HG03571 (cell line): Measurements from ENCODE around the gene USP22.

Experiments
- ATAC-seq: cut with Tn5 transposase; IDR thresholded peaks from one replicate; pipeline ENCODE4 v1.9.1; 2021; ENCODE audit not compliant: unreplicated experiment

Gene USP22

GRCh38 chr17:21002309-21003006 is 40.4 kb downstream of the USP22 start:
- ATAC-seq = no peak

- no peak for ATAC-seq
These were observed 41.0 kb downstream of the USP22 start for GRCh38 chr17:21001813-21002221.

GRCh38 chr17:21001111-21001812 is 41.5 kb downstream of the USP22 start:
- no peak for ATAC-seq

- ATAC-seq = no peak
These were observed 42.8 kb downstream of the USP22 start for GRCh38 chr17:20999841-21000532.

- no peak for ATAC-seq
These were observed 43.7 kb downstream of the USP22 start for GRCh38 chr17:20999044-20999573.

GRCh38 chr17:20998571-20999043 is 44.2 kb downstream of the USP22 start:
- ATAC-seq = no peak

- no peak for ATAC-seq
These were observed 44.9 kb downstream of the USP22 start for GRCh38 chr17:20997711-20998570.

- ATAC-seq = no peak
These were observed 45.8 kb downstream of the USP22 start for GRCh38 chr17:20996724-20997615.

- ATAC-seq = no peak
These were observed 46.7 kb downstream of the USP22 start for GRCh38 chr17:20995873-20996723.

GRCh38 chr17:20995164-20995872 is 47.5 kb downstream of the USP22 start:
- no peak for ATAC-seq

- no peak for ATAC-seq
These were observed 48.0 kb downstream of the USP22 start for GRCh38 chr17:20994779-20995149.

GRCh38 chr17:20993863-20994778 is 48.7 kb downstream of the USP22 start:
- no peak for ATAC-seq

GRCh38 chr17:20992987-20993862 is 49.6 kb downstream of the USP22 start:
- no peak for ATAC-seq

GRCh38 chr17:20992416-20992815 is 50.4 kb downstream of the USP22 start:
- no peak for ATAC-seq

GRCh38 chr17:20991276-20992037 is 51.4 kb downstream of the USP22 start:
- no peak for ATAC-seq
